DND-41 (cell line): ENCODE results near the gene MEGF11.

Experiments
- ATAC-seq: fragments of 200-7000 bp; cut with Tn5 transposase; 3 replicates; pipeline ENCODE4 v1.9.1; 2021; ENCODE audit warnings: low read depth; ENCODE audit not compliant: insufficient read depth
- DNase-seq: peaks from one replicate; pipeline ENCODE4 v3.0.0-alpha.2; 2020
- H2AFZ ChIP-seq: 2 replicates; pipeline ENCODE4 v1.6.0; 2012; ENCODE audit warnings: low read depth, low read length
- H3K27ac ChIP-seq: 2 replicates; pipeline ENCODE4 v1.5.1; 2012; ENCODE audit warnings: low read length, inconsistent platforms
- H3K27me3 ChIP-seq: fragments of 200-600 bp; sonication (generic); 2 replicates; pipeline ENCODE4 v1.6.0; 2012; ENCODE audit warnings: low read length, mild to moderate bottlenecking, inconsistent platforms; ENCODE audit not compliant: insufficient read depth, poor library complexity
- H3K36me3 ChIP-seq: 2 replicates; pipeline ENCODE4 v1.5.1; 2012; ENCODE audit warnings: low read length, inconsistent platforms; ENCODE audit not compliant: insufficient read depth
- H3K4me1 ChIP-seq: 2 replicates; pipeline ENCODE4 v1.5.1; 2012; ENCODE audit warnings: mild to moderate bottlenecking, low read length; ENCODE audit not compliant: insufficient read depth
- H3K4me2 ChIP-seq: 2 replicates; pipeline ENCODE4 v1.6.0; 2012; ENCODE audit warnings: mild to moderate bottlenecking, moderate library complexity, low read length, inconsistent platforms; ENCODE audit not compliant: insufficient read depth
- H3K4me3 ChIP-seq, 2 experiments: fragments of 200-600 bp in 1 of 2; shearing (Covaris generic) in 1 of 2; 2 replicates each; pipeline ENCODE4 v1.5.1; 2012 to 2016; ENCODE audit warnings: inconsistent platforms in 2 of 2, low read length in 2 of 2, mild to moderate bottlenecking in 2 of 2, low read depth in 1 of 2, moderate library complexity in 1 of 2
- H3K79me2 ChIP-seq: 2 replicates; pipeline ENCODE4 v1.6.0; 2012; ENCODE audit warnings: low read length, inconsistent platforms; ENCODE audit not compliant: insufficient read depth
- H3K9ac ChIP-seq: 2 replicates; pipeline ENCODE4 v1.6.0; 2012; ENCODE audit warnings: low read depth, mild to moderate bottlenecking, inconsistent platforms, low read length, moderate library complexity
- H3K9me3 ChIP-seq: 2 replicates; pipeline ENCODE4 v1.5.1; 2012; ENCODE audit warnings: low read length, moderate library complexity, mild to moderate bottlenecking, inconsistent platforms; ENCODE audit not compliant: insufficient read depth, severe bottlenecking
- H4K20me1 ChIP-seq: 2 replicates; pipeline ENCODE4 v1.6.0; 2012; ENCODE audit warnings: low read length; ENCODE audit not compliant: insufficient read depth
- CTCF ChIP-seq: IDR thresholded peaks from 2 replicates; pipeline ENCODE4 v1.5.1; 2012; ENCODE audit warnings: borderline replicate concordance, low read length, moderate library complexity, mild to moderate bottlenecking; ENCODE audit not compliant: poor library complexity, severe bottlenecking; ENCODE audit errors: extremely low read depth
- EZH2 ChIP-seq: IDR thresholded peaks from 3 replicates; pipeline ENCODE4 v1.6.1; 2012; ENCODE audit warnings: borderline replicate concordance, low read depth, mild to moderate bottlenecking, moderate library complexity, low read length, inconsistent platforms; ENCODE audit not compliant: severe bottlenecking

MEGF11 gene

DNA sequence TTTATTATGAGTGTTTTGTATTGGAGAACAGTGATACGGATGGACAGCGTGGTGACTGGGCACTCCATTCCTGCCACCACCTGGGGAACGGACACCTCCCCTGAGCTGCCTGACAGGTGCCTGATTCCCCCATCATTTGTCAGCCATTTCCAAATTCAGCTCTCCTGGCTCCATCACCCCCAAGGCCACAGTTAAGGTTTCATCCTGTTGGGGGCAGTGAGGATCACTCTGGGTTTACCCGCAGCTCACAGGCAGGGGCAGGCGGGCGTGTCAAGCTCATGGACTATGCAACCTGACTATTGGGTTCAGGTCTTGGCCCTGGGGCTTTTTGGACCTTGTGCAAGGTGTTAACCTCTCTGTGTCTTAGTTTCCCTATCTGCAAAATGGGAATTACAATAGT lies 307.9 kb downstream of the MEGF11 start:
- Histone ChIP-seq H3K36me3 (no peaks in the 10 kb centered on the region), H3K4me1 (no peaks in the 10 kb centered on the region), H3K9me3 (no peaks in the 10 kb centered on the region), H4K20me1 (no peaks in the 10 kb centered on the region), H3K4me3 (no peak overlapping the region), H2AFZ (no peak overlapping the region), H3K27me3 (no peaks in the 10 kb centered on the region), H3K9ac (no peak overlapping the region), H3K79me2 (no peaks in the 10 kb centered on the region), H3K27ac (no peak overlapping the region), H3K4me2 (no peak overlapping the region)
- no peak for DNase-seq
- TF ChIP-seq EZH2 (no peak), CTCF (no peak)
- no peak for ATAC-seq

GRCh38 chr15:65944404-65944803 lies 309.1 kb downstream of the MEGF11 start:
- H3K9ac ChIP-seq, result no peak overlapping the region
- no peak overlapping the region for H3K4me3 ChIP-seq
- H3K79me2 ChIP-seq, result no peaks in the 10 kb centered on the region
- H3K36me3 ChIP-seq, result no peaks in the 10 kb centered on the region
- DNase-seq (no peak), ATAC-seq (no peak)
- no peak overlapping the region for H3K27ac ChIP-seq
- H3K4me2 ChIP-seq, result no peak overlapping the region
- no peaks in the 10 kb centered on the region for H3K4me1 ChIP-seq
- no peaks in the 10 kb centered on the region for H3K9me3 ChIP-seq
- TF ChIP-seq EZH2, result no peak
- no peak for TF ChIP-seq CTCF
- no peak overlapping the region for H2AFZ ChIP-seq
- no peaks in the 10 kb centered on the region for H4K20me1 ChIP-seq
- no peaks in the 10 kb centered on the region for H3K27me3 ChIP-seq

- no peaks in the 10 kb centered on the region for H3K9me3 ChIP-seq
- H3K27ac ChIP-seq, result no peak overlapping the region
- H4K20me1 ChIP-seq, result no peaks in the 10 kb centered on the region
- ATAC-seq, result peak; percentile 58; the same call in 2 of the 3 replicates
- no peaks in the 10 kb centered on the region for H3K4me1 ChIP-seq
- TF ChIP-seq EZH2 (no peak), CTCF (no peak)
- no peak overlapping the region for H3K4me2 ChIP-seq
- peak; percentile 19 for DNase-seq
- H2AFZ ChIP-seq, result no peak overlapping the region
- no peaks in the 10 kb centered on the region for H3K27me3 ChIP-seq
- H3K9ac ChIP-seq, result no peak overlapping the region
- no peak overlapping the region for H3K4me3 ChIP-seq
- H3K79me2 ChIP-seq, result no peaks in the 10 kb centered on the region
- no peaks in the 10 kb centered on the region for H3K36me3 ChIP-seq
Observed at GRCh38 chr15:65942436-65942835, 311.1 kb downstream of the MEGF11 start.

- Histone ChIP-seq H3K4me1 (no peaks in the 10 kb centered on the region), H3K79me2 (no peaks in the 10 kb centered on the region), H3K4me2 (no peak overlapping the region), H3K36me3 (no peaks in the 10 kb centered on the region), H3K9me3 (no peaks in the 10 kb centered on the region), H2AFZ (no peak overlapping the region), H3K9ac (no peak overlapping the region), H3K27me3 (no peaks in the 10 kb centered on the region), H3K4me3 (no peak overlapping the region), H3K27ac (no peak overlapping the region), H4K20me1 (no peaks in the 10 kb centered on the region)
- ATAC-seq (no peak), DNase-seq (no peak)
- TF ChIP-seq CTCF, result no peak
- TF ChIP-seq EZH2, result no peak
Observed at GRCh38 chr15:65940618-65940909, 313.0 kb downstream of the MEGF11 start.
